ENCODE data around the gene AMPD2.

Gene AMPD2

DNA sequence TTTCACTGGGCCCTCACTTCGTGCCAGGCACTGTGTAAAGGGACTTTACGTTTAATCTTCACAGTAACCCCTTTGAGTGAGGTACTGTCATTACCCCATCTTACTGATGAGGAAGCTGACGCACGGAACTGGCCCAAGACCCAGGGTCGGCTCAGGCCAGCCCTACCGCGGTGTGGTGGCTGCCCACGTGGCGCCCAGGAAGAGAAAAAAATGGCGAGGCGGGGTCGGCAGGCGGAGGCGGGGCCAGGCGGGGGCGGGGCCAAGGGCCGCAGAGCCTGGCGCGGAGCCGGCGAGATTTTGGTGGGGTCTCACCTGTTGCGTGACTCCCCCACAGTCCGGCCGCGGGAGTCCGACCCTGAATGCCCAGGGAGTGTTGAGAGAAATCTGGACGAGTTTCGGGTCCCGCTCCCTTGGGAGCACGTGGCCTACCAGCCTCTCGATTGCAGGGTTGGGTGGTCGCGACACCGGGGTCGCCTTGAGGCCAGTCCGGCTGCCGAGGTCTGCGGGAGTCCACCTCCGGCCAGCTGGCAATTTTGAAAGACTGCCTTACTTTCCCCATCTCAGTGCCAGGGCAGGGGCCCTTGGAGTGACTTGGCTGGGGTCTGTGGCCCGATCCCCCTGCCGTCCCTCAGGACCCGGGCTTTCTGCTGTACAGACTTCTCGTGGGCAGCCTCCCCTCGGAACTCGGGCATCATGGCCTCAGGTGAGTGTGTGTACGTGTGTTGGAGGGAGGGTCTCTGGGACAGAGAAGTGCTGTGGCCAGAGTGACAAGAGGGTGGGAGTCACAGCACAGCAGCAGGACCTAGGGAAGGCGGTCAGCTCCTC is at the start of gene AMPD2, which contains the start of gene GNAT2:
TSS of gene AMPD2 (plus strand) at position 262 of the 825 bp plus-strand sequence. CDS start 1,339 bp downstream, outside the sequence.
TSS of gene GNAT2 (minus strand) at position 41 of the 825 bp plus-strand sequence. CDS start 6,746 bp downstream, outside the sequence.
- peaks cover 67% of the 10 kb centered on the region for H3K4me1 Mint-ChIP-seq
- H3K9me3 Mint-ChIP-seq: no peaks in the 10 kb centered on the region
- H3K4me3 Mint-ChIP-seq: peak within 1 kb of the TSS; percentile 91
- peak within 1 kb of the TSS; percentile 99 for H3K27ac Mint-ChIP-seq
- no peaks in the 10 kb centered on the region for H3K27me3 Mint-ChIP-seq
- no peaks in the 10 kb centered on the region for H3K36me3 Mint-ChIP-seq

DNA sequence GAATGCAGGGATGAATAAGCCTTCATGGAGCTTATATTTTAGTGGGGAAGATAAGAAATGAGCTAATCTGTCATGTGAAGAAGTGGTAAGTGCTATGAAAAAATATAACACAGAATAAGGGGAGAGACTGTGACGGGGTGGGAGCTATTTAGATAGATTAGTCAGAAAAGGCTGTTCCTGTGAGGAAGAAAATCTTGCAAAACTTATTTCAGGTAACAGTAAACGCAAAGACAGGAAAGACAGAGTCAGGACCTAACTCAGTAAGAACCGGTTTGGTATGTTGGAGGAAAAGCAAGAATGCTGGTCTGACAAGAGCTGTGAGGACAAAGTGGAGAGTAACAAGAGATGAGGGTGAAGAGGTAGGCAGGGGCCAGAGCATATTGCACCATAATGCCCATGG is 49.2 kb upstream of the AMPD2 start:
- Mint-ChIP-seq H3K27me3 (no peaks in the 10 kb centered on the region), H3K4me3 (no peak overlapping the region), H3K36me3 (peaks cover 6% of the 10 kb centered on the region), H3K4me1 (peaks cover 19% of the 10 kb centered on the region), H3K9me3 (no peaks in the 10 kb centered on the region), H3K27ac (no peak overlapping the region)

DNA sequence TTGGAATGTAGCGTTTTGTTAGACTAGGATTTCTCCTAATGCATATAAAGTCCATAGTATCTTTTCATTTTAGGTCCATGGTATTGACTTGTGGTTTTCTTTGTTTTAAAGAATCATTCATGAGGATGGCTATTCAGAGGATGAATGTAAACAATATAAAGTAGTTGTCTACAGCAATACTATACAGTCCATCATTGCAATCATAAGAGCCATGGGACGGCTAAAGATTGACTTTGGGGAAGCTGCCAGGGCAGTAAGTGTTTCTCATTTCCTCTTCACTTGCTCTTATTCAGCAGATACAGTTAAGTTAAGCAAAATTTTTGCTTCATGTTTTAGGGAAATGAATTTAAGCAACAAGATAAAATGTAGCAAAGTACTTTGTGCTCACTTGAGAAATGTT is 45.9 kb upstream of the AMPD2 start:
- no peaks in the 10 kb centered on the region for H3K9me3 Mint-ChIP-seq
- no peak overlapping the region for H3K4me3 Mint-ChIP-seq
- H3K4me1 Mint-ChIP-seq: peaks cover 11% of the 10 kb centered on the region
- no peak overlapping the region for H3K27ac Mint-ChIP-seq
- H3K36me3 Mint-ChIP-seq: peaks cover 8% of the 10 kb centered on the region
- H3K27me3 Mint-ChIP-seq: no peaks in the 10 kb centered on the region

DNA sequence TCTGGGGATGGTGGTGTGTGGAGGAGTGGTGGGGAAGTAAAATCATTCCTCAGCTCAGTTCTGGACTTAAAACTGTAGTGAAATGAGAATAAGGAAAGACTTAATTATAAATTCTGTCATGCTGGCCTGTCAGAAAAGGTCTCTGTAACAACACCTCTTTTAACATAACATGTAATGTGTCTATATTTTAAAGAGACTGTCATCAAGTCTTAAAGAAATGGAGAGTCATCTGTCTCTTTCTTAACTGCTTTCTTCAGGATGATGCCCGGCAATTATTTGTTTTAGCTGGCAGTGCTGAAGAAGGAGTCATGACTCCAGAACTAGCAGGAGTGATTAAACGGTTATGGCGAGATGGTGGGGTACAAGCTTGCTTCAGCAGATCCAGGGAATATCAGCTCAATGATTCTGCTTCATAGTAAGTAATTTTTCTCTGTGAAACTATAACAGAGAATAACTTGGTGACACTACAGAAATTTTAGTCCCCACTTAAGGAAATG is 40.6 kb upstream of the AMPD2 start:
- Mint-ChIP-seq H3K27me3 (no peaks in the 10 kb centered on the region), H3K4me3 (no peak overlapping the region), H3K9me3 (no peaks in the 10 kb centered on the region), H3K4me1 (no peaks in the 10 kb centered on the region), H3K27ac (peak overlapping the region; percentile 41), H3K36me3 (peaks cover 15% of the 10 kb centered on the region)

DNA sequence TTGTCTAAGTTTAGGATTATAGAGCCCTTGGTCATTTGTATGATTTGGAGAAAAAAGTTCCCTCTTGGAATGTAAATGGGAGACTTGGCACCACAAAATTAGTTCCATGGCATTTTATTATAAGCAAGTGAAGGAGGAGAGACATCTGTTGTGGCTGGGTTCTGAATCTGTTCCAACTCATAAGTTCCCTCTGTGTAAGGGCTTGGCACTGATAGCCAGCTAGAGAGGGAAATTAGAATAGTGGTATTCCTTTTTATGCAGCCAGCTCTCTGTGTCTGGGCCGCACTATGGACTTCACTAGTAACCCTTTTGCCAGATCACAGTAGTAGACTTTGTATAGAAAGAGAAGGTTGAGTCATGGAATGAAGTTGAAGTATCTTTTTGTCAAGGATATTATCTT is 40.1 kb upstream of the AMPD2 start:
- H3K36me3 Mint-ChIP-seq: peaks cover 16% of the 10 kb centered on the region
- no peaks in the 10 kb centered on the region for H3K27me3 Mint-ChIP-seq
- no peak overlapping the region for H3K4me3 Mint-ChIP-seq
- H3K27ac Mint-ChIP-seq: no peak overlapping the region
- no peaks in the 10 kb centered on the region for H3K9me3 Mint-ChIP-seq
- H3K4me1 Mint-ChIP-seq: no peaks in the 10 kb centered on the region

DNA sequence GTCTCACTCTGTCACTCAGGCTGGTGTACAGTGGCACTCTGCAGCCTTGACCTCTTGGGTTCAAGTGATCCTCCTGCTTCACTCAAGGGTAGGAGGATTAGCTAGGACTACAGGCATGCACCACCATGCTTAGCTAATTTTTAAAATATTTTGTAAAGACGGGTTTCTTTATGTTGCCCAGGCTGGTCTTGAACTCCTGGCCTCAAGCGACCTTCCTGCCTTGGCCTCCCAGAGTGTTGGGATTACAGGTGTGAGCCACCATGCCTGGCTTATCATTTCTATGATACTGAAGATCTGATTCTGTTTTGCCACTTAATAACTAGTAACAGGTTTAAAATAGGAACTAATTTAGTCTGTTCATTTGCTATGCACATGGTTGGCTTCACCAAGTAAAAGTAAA is 37.6 kb upstream of the AMPD2 start:
- Mint-ChIP-seq H3K27ac (no peak overlapping the region), H3K27me3 (no peaks in the 10 kb centered on the region), H3K4me3 (no peak overlapping the region), H3K9me3 (no peaks in the 10 kb centered on the region), H3K4me1 (no peaks in the 10 kb centered on the region), H3K36me3 (peaks cover 16% of the 10 kb centered on the region)

DNA sequence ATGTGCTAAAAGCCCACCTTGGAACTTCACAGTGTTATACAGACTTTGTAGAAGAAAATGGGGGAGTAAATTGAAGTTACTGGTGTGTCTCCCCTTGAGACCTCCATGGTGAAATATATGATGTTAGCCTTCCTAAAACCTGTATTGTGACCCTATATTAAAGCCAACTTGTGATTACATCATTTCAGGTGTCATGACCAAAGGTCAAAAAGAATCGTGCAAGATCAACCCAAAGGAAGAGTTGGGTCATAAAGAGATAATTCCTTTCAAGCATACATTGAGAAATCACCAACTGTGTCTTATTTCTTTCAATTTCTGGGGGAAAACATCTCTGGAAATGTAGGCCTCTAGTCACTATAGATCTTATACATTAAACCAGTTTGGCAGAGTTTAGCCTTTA is 34.9 kb upstream of the AMPD2 start:
- Mint-ChIP-seq H3K4me3 (no peak overlapping the region), H3K4me1 (no peaks in the 10 kb centered on the region), H3K27me3 (no peaks in the 10 kb centered on the region), H3K9me3 (no peaks in the 10 kb centered on the region), H3K27ac (no peak overlapping the region), H3K36me3 (peaks cover 26% of the 10 kb centered on the region)

DNA sequence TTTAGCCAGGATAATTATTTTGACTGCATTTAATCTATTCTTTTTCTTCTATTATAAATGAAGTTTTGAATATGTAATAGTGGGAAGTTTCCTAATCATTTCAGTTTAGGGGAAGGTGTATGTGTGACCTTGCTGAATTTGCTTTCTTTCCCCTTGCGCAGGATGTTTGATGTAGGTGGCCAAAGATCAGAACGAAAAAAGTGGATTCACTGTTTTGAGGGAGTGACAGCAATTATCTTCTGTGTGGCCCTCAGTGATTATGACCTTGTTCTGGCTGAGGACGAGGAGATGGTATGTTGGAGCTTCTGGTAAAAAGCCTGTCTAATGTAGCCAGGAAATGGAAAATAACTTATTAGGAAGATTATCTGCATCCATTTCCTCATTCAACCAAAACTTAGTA is 33.6 kb upstream of the AMPD2 start:
- Mint-ChIP-seq H3K27me3 (no peaks in the 10 kb centered on the region), H3K36me3 (peaks cover 24% of the 10 kb centered on the region), H3K4me3 (no peak overlapping the region), H3K4me1 (no peaks in the 10 kb centered on the region), H3K9me3 (no peaks in the 10 kb centered on the region), H3K27ac (no peak overlapping the region)

DNA sequence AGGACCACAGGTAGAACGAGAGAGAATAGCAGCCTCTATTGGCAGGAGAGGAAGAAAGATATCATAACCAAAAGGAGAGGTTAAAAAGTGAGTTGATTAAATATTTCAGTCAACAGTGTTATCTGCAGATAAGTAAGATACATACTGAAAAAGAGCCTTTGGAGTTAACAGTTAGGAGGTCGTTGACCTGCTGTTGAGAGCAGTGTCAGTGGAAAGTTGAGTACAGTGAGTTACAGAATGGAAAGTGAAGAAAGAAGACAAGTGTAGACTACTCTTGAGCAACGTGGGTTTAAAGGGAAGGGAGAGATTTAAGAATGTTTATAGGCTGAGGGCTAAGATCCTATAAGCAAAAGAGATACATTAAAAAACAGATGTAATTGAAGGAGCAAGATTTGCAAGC is 30.5 kb upstream of the AMPD2 start:
- no peak overlapping the region for H3K4me3 Mint-ChIP-seq
- H3K4me1 Mint-ChIP-seq: no peaks in the 10 kb centered on the region
- H3K27ac Mint-ChIP-seq: no peak overlapping the region
- no peaks in the 10 kb centered on the region for H3K9me3 Mint-ChIP-seq
- H3K36me3 Mint-ChIP-seq: peaks cover 24% of the 10 kb centered on the region
- no peaks in the 10 kb centered on the region for H3K27me3 Mint-ChIP-seq

DNA sequence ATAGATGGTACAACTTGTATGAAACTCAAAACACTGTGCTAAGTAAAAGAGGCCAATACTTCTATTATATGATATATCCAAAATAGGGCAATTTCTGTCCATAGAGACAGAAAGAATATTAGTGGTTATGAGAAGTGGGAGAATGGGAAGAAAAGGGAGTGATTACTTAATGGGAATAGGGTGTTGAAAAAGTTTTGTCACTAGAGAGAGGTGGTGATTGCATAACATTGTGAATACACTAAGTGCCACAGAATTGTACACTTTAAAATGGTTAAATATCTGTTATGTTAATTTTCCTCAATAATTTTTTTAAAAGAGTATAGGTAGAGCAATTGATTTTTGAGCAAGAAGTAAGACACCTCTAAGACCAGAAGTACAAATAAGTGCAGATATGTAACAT is 30.0 kb upstream of the AMPD2 start:
- no peaks in the 10 kb centered on the region for H3K27me3 Mint-ChIP-seq
- no peak overlapping the region for H3K4me3 Mint-ChIP-seq
- H3K9me3 Mint-ChIP-seq: no peaks in the 10 kb centered on the region
- H3K36me3 Mint-ChIP-seq: peaks cover 21% of the 10 kb centered on the region
- no peaks in the 10 kb centered on the region for H3K4me1 Mint-ChIP-seq
- H3K27ac Mint-ChIP-seq: peak overlapping the region; percentile 13

DNA sequence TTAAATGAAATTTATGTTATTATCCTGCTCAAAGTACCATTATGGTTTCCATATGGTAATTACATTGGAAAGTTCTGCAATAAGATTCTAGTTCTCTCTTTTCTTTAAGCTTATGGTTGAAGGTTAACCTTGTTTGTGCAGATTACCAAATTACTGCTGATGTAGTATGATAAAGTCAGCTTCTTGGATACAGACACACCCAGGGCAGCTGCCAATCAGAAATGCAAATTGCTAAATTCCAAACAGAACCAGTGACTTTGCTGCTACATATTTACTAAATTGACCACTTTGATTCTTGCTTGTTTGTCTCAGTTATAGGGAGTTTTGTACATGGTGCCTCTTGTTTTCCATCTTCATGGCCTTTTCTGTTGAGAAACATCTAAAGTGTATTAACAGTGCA is 26.7 kb upstream of the AMPD2 start:
- Mint-ChIP-seq H3K4me1 (no peaks in the 10 kb centered on the region), H3K27ac (no peak overlapping the region), H3K27me3 (no peaks in the 10 kb centered on the region), H3K9me3 (no peaks in the 10 kb centered on the region), H3K4me3 (no peak overlapping the region), H3K36me3 (peaks cover 13% of the 10 kb centered on the region)

DNA sequence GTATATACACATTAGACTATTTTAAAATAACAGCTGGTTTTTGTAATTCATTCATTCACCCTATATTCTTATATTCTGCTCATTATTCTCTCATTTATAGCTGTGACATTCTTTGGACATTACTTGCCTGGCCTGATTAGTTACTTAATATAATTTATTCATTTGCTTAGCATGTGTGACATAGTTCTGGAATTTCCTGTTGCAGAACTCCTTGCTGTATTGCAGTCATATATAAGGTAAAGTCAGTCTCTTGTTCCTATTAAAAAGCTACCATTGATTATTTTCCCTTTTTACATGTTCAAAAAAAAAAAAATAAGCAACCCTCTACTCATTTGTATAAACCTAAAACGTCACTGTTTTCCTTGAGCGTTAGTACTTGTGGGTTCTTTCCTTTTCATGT is 24.1 kb upstream of the AMPD2 start:
- peaks cover 6% of the 10 kb centered on the region for H3K36me3 Mint-ChIP-seq

DNA sequence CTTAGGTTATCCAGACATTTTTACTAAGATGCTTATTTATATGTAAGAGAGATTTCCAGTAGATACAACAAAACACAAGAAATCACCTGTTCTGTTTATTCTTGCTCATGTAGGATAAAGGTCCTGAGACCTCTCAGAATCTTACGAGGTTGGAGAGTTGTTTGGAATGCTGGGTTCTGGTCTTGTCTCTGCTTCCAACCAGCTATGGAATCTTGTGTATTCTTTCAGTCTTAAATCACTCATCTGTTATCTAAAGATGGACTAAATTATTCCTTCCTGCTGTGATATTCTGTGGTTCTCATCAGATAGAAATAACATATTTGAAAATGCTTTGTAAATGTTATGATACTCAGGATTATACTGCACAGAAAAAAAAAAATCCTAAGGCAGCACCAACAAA is 21.5 kb upstream of the AMPD2 start:
- Mint-ChIP-seq H3K36me3 (peaks cover 4% of the 10 kb centered on the region), H3K9me3 (no peaks in the 10 kb centered on the region), H3K4me1 (peaks cover 26% of the 10 kb centered on the region), H3K27me3 (no peaks in the 10 kb centered on the region), H3K27ac (peak overlapping the region; percentile 18), H3K4me3 (no peak overlapping the region)

More for the DNA sequence above, 24.1 kb upstream of the AMPD2 start:
- H3K27ac Mint-ChIP-seq: no peak overlapping the region
- H3K9me3 Mint-ChIP-seq: no peaks in the 10 kb centered on the region
- no peak overlapping the region for H3K4me3 Mint-ChIP-seq
- H3K4me1 Mint-ChIP-seq: peaks cover 7% of the 10 kb centered on the region
- no peaks in the 10 kb centered on the region for H3K27me3 Mint-ChIP-seq

DNA sequence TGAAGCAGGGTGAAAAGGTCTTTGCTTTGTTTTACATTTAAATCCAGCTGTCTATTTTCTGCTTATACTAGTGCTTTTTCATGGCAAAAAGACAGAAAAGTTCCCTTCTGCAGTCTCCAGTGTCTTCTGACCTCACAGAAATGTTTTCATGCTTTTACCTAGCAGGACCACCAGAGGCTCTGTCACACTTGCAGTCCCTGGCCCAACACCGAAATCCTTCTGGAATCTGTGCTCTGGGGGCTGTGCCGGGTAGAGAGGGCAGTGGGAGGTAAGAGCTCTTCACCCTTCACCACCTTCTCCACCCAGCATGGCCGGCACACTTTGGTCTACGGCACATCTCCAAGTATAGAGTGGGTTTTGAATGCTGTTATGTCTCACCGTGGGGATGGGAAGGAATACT is 21.0 kb upstream of the AMPD2 start:
- Mint-ChIP-seq H3K36me3 (peaks cover 2% of the 10 kb centered on the region), H3K27me3 (no peaks in the 10 kb centered on the region), H3K27ac (no peak overlapping the region), H3K9me3 (no peaks in the 10 kb centered on the region), H3K4me3 (no peak overlapping the region), H3K4me1 (peaks cover 31% of the 10 kb centered on the region)

DNA sequence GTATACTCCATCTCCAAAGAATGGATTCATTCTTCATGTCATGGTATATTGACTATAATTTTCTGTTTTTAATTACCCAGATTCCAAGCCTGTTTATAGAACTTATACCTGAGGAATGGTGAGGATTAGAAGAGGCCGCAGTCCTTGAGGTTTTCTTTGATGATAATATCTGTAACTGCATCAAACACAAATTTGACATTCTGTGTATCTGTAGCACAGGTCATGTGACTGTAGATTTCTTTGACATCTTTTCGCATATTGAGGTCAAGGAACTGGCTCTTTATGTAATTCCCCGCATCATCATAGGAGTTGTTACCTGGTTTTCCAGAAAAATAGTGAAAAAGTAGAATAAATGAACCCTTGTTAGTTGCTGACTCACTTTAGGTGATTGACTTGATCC is 16.4 kb upstream of the AMPD2 start:
- no peak overlapping the region for H3K27ac Mint-ChIP-seq

DNA sequence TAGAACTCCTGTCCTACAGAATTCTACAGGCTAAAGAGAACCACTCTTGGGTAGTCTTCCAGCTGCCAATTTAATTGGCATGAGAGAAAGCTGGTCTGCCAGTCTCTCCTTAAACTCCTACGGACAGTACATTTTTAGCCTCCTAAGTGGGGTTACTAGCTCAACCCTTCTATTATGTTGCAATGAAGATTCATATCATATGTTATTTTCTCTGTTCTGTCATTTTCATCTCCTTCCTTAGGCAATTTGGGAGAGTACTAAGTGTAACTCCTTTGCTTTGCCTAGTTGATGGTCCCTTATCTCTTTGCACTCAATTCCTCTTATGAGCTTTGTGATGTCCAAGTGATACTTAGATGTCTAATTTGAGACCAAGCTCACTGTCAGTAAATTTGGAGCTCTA is 14.3 kb upstream of the AMPD2 start:
- H3K27me3 Mint-ChIP-seq: no peaks in the 10 kb centered on the region

More for the DNA sequence above, 16.4 kb upstream of the AMPD2 start:
- H3K36me3 Mint-ChIP-seq: peaks cover 2% of the 10 kb centered on the region
- H3K4me1 Mint-ChIP-seq: peaks cover 36% of the 10 kb centered on the region
- H3K9me3 Mint-ChIP-seq: no peaks in the 10 kb centered on the region
- H3K27me3 Mint-ChIP-seq: no peaks in the 10 kb centered on the region
- no peak overlapping the region for H3K4me3 Mint-ChIP-seq

More for the DNA sequence above, 14.3 kb upstream of the AMPD2 start:
- peaks cover 29% of the 10 kb centered on the region for H3K4me1 Mint-ChIP-seq
- no peak overlapping the region for H3K4me3 Mint-ChIP-seq
- H3K27ac Mint-ChIP-seq: no peak overlapping the region
- no peaks in the 10 kb centered on the region for H3K9me3 Mint-ChIP-seq
- H3K36me3 Mint-ChIP-seq: peaks cover 2% of the 10 kb centered on the region
